Lower leg skin (tissue), 4 donors: ENCODE data around the gene SIM1. TPM values are rescaled to one million over a fixed set of nuclear protein-coding genes. Genes with fewer than 3 reads are reported as not detected.

Experiments
- DNase-seq, 2 donors: peaks; one replicate each; pipeline ENCODE4 v3.0.0-alpha.2; 2019; ENCODE audit warnings: low spot score in 2 of 2
- H3K4me3 ChIP-seq: fragments of 200-600 bp; sonication (generic); 2 replicates; pipeline ENCODE4 v1.5.1; 2017; ENCODE audit warnings: mild to moderate bottlenecking, low read depth; ENCODE audit not compliant: poor library complexity, severe bottlenecking
- CTCF ChIP-seq, 3 donors: fragments of 450-650 bp; IDR thresholded peaks; one replicate each; pipeline ENCODE4 v1.5.1; 2016; ENCODE audit warnings: antibody characterized with exemption in 3 of 3, mild to moderate bottlenecking in 3 of 3, moderate library complexity in 2 of 3
- POLR2A ChIP-seq, 2 donors: fragments of 450-650 bp; IDR thresholded peaks; one replicate each; pipeline ENCODE4 v1.6.1; 2016 to 2017; ENCODE audit warnings: antibody characterized with exemption in 2 of 2, mild to moderate bottlenecking in 1 of 2, moderate library complexity in 1 of 2
- WGBS, 2 donors: methylation state at CpG; one replicate each; pipeline ENCODE4 v1.1.5; 2018; 5-methylcytosine and 5-hydroxymethylcytosine counted together
- intact Hi-C: fragments of 100-400 bp; cut with DNase I; formaldehyde crosslinking; loops from one replicate; pipeline ENCODE4 v1.15.0; 2023; ENCODE audit warnings: low total_unique reads
- total RNA-seq, 4 donors: library from RNA; depleted of rRNA; stranded (reverse); fragments of >200 nt; gene quantifications; one replicate each; pipeline ENCODE4 v1.1.0, GENCODE V29; 2016

Gene SIM1
- total RNA-seq, 4 donors from 2014 or later: 0.66 to 1.1 (median 0.75) TPM

GRCh38 chr6:100376103-100376502 is 88.6 kb downstream of the SIM1 start:
- H3K4me3 ChIP-seq: no peak overlapping the region
- WGBS, 2 donors: 48 to 49% methylated on average over 3 of the region's 3 CpGs
- DNase-seq: no peak
- no peak for TF ChIP-seq POLR2A (IDR thresholded peaks at IDR 0.05)
- no peak for TF ChIP-seq CTCF (IDR thresholded peaks at IDR 0.05)
- intact Hi-C loops: loop anchor here (10.0 kb wide), 1 partner anchor 1299 kb away; no protein-coding TSS in a partner anchor

- no peak overlapping the region for H3K4me3 ChIP-seq
- no peak for DNase-seq
- intact Hi-C loops: loop anchor here (10.0 kb wide), 1 partner anchor 1302 kb away; no protein-coding TSS in a partner anchor
- WGBS, 2 donors: 55 to 56% methylated on average over 11 of the region's 11 CpGs
- TF ChIP-seq CTCF (IDR thresholded peaks at IDR 0.05) (no peak), POLR2A (IDR thresholded peaks at IDR 0.05) (no peak)
Observed at GRCh38 chr6:100372326-100373091, 92.2 kb downstream of the SIM1 start.

GRCh38 chr6:100371591-100371990 is 93.1 kb downstream of the SIM1 start:
- intact Hi-C loops: loop anchor here (10.0 kb wide), 1 partner anchor 1303 kb away; no protein-coding TSS in a partner anchor
- no peak for DNase-seq
- TF ChIP-seq POLR2A (IDR thresholded peaks at IDR 0.05) (no peak), CTCF (IDR thresholded peaks at IDR 0.05) (no peak)
- 94% methylated on average over 4 of the region's 4 CpGs for WGBS, 2 donors
- no peak overlapping the region for H3K4me3 ChIP-seq

- no peak for TF ChIP-seq CTCF (IDR thresholded peaks at IDR 0.05)
- TF ChIP-seq POLR2A (IDR thresholded peaks at IDR 0.05): no peak
- WGBS, 2 donors: 43 to 71% methylated on average over 1 of the region's 1 CpG
- intact Hi-C loops: loop anchor here (10.0 kb wide), 1 partner anchor 1305 kb away; no protein-coding TSS in a partner anchor
- DNase-seq: no peak
- no peak overlapping the region for H3K4me3 ChIP-seq
Observed at GRCh38 chr6:100370265-100370664, 94.5 kb downstream of the SIM1 start.

GRCh38 chr6:100366419-100366818 is 98.3 kb downstream of the SIM1 start:
- no peak for TF ChIP-seq CTCF (IDR thresholded peaks at IDR 0.05)
- no peak for TF ChIP-seq POLR2A (IDR thresholded peaks at IDR 0.05)
- no peak overlapping the region for H3K4me3 ChIP-seq
- no peak for DNase-seq
- intact Hi-C loops: no loop called here
- 88 to 91% methylated on average over 5 of the region's 5 CpGs for WGBS, 2 donors
